ENCODE results near the gene UBQLN4. TPM values are rescaled to one million over a fixed set of nuclear protein-coding genes. Genes with fewer than 3 reads are reported as not detected.

The UBQLN4 gene
- total and polyA plus RNA-seq, 12 donors: 15.7 to 32.2 (median 25.4) TPM

DNA sequence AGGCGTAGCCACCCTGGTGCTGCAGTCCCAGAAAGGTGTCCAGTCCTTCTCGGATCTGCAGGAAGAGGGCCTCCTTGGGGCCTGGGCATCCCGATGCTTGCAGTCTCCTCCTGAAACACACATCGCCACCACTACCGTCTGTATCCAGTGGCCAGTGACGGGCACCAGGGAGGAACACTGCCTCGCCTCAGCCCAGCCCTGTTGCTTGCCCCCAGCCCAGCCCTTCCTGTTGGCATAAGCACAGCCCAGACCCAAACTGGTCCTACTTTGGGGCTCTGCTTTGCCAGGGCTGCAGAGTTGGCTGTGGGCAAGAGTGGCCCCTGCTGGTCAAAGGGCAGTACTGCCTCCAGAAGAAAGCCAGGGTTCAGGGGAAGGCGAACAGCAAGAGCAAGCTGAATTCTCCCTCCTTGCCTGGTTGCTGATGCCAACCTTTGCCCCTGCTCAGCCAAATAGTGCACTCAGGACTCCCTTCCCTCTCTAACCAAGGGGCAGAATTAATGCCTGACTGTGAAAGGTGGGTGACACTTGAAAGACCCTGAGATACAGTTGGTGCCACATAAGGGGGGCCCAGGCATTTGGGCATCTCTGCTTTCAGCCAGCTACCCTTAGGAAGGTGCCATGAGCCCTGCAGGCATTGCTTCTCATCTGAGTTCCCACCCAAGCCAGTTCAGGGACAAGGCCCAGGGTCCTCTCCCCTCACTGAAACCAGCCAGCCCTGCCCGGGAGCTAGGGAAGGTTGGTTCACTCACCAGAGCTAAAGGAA is 64.2 kb downstream of the UBQLN4 start:
- intact Hi-C loops (cut with DNase I): loop anchor here in 9 of 10 donors (1.0 to 5.0 kb wide), 4 partner anchors 47 to 55 kb away; partner anchors contain the start of genes KHDC4 (in 1 of the 9) and RXFP4 (in 1 of the 9)

More for the DNA sequence above, 64.2 kb downstream of the UBQLN4 start:
- DNase-seq: peak; percentile 66 to 73
- Histone ChIP-seq H3K36me3 (no peaks in the 10 kb centered on the region), H3K9me3 (no peaks in the 10 kb centered on the region), H3K27ac (peak overlapping the region in 9 of 10 donors; percentile 3 to 90 (median 50)), H3K4me1 (peaks cover 6 to 37% (median 14%) of the 10 kb centered on the region in 9 donors), H3K27me3 (no peaks in the 10 kb centered on the region), H3K4me3 (peak overlapping the region in 9 of 10 donors; percentile 20 to 56 (median 47))
- 21 to 24% methylated on average over 9 of the region's 9 CpGs for WGBS, 2 donors
- TF ChIP-seq, protein P1, sequence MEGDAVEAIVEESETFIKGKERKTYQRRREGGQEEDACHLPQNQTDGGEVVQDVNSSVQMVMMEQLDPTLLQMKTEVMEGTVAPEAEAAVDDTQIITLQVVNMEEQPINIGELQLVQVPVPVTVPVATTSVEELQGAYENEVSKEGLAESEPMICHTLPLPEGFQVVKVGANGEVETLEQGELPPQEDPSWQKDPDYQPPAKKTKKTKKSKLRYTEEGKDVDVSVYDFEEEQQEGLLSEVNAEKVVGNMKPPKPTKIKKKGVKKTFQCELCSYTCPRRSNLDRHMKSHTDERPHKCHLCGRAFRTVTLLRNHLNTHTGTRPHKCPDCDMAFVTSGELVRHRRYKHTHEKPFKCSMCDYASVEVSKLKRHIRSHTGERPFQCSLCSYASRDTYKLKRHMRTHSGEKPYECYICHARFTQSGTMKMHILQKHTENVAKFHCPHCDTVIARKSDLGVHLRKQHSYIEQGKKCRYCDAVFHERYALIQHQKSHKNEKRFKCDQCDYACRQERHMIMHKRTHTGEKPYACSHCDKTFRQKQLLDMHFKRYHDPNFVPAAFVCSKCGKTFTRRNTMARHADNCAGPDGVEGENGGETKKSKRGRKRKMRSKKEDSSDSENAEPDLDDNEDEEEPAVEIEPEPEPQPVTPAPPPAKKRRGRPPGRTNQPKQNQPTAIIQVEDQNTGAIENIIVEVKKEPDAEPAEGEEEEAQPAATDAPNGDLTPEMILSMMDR (IDR thresholded peaks at IDR 0.05): peak; percentile 93 to 100 (median 98)
- ATAC-seq: peak; percentile 86 to 94 (median 92)

Other genes starting within 250 kb of the UBQLN4 start
- 10 to 100 TPM; 21.6 to 30.7 (median 28.1) TPM for gene GON4L, start 196.6 kb downstream of the UBQLN4 start, total RNA-seq
- gene GON4L, start 196.6 kb downstream of the UBQLN4 start, polyA plus RNA-seq: 10 to 100 TPM in 1 of 2 donors, 1 to 10 TPM in 1; 8.8 to 25.5 TPM
- gene SYT11, start 194.2 kb downstream of the UBQLN4 start, total RNA-seq: 10 to 100 TPM in 9 of 10 donors, 1 to 10 TPM in 1; 9.2 to 19.4 (median 12.8) TPM
- 1 to 10 TPM; 1.8 to 9.5 TPM for gene SYT11, start 194.2 kb downstream of the UBQLN4 start, polyA plus RNA-seq
- gene RIT1, start 142.4 kb downstream of the UBQLN4 start, total RNA-seq: 10 to 100 TPM; 12.8 to 32.3 (median 21.9) TPM
- 10 to 100 TPM; 11.5 to 17.0 TPM for gene RIT1, start 142.4 kb downstream of the UBQLN4 start, polyA plus RNA-seq
- gene KHDC4, start 119.4 kb downstream of the UBQLN4 start, total RNA-seq: 10 to 100 TPM; 17.6 to 30.3 (median 22.0) TPM
- 10 to 100 TPM; 14.3 to 33.8 TPM for gene KHDC4, start 119.4 kb downstream of the UBQLN4 start, polyA plus RNA-seq
- gene RXFP4, start 112.2 kb downstream of the UBQLN4 start, total RNA-seq: not detected
- under 1 TPM in 1 of 2 donors, not detected in 1; 0.04 TPM for gene RXFP4, start 112.2 kb downstream of the UBQLN4 start, polyA plus RNA-seq
- gene ARHGEF2, start 75.3 kb downstream of the UBQLN4 start, total RNA-seq: 10 to 100 TPM; 48.6 to 79.8 (median 58.2) TPM
- 10 to 100 TPM; 22.7 to 38.0 TPM for gene ARHGEF2, start 75.3 kb downstream of the UBQLN4 start, polyA plus RNA-seq
- 100 to 1,000 TPM in 2 of 10 donors, 10 to 100 TPM in 8; 70.3 to 124 (median 73.7) TPM for gene SSR2, start 32.8 kb downstream of the UBQLN4 start, total RNA-seq
- 100 to 1,000 TPM in 1 of 2 donors, 10 to 100 TPM in 1; 66.1 to 322 TPM for gene SSR2, start 32.8 kb downstream of the UBQLN4 start, polyA plus RNA-seq
- gene LAMTOR2, start 984 bp upstream of the UBQLN4 start, total RNA-seq: 10 to 100 TPM; 49.4 to 64.9 (median 59.6) TPM
- gene LAMTOR2, start 984 bp upstream of the UBQLN4 start, polyA plus RNA-seq: 100 to 1,000 TPM in 1 of 2 donors, 10 to 100 TPM in 1; 94.3 to 105 TPM
- gene RAB25, start 7.4 kb upstream of the UBQLN4 start, total RNA-seq: under 1 TPM in 1 of 10 donors, not detected in 9; 0.50 TPM
- under 1 TPM in 1 of 2 donors, not detected in 1; 0.17 TPM for gene RAB25, start 7.4 kb upstream of the UBQLN4 start, polyA plus RNA-seq
- gene MEX3A, start 28.7 kb upstream of the UBQLN4 start, total RNA-seq: under 1 TPM; 0.09 to 0.31 (median 0.19) TPM
- under 1 TPM; 0.17 to 0.29 TPM for gene MEX3A, start 28.7 kb upstream of the UBQLN4 start, polyA plus RNA-seq
- 100 to 1,000 TPM; 213 to 554 (median 267) TPM for gene LMNA, start 60.9 kb upstream of the UBQLN4 start, total RNA-seq
- 100 to 1,000 TPM; 286 to 356 TPM for gene LMNA, start 60.9 kb upstream of the UBQLN4 start, polyA plus RNA-seq
- gene SEMA4A, start 99.8 kb upstream of the UBQLN4 start, total RNA-seq: 1 to 10 TPM in 9 of 10 donors, under 1 TPM in 1; 0.98 to 6.8 (median 1.8) TPM
- 1 to 10 TPM; 1.1 to 2.0 TPM for gene SEMA4A, start 99.8 kb upstream of the UBQLN4 start, polyA plus RNA-seq
- gene SLC25A44, start 140.3 kb upstream of the UBQLN4 start, total RNA-seq: 10 to 100 TPM; 15.4 to 26.0 (median 20.1) TPM
- gene SLC25A44, start 140.3 kb upstream of the UBQLN4 start, polyA plus RNA-seq: 10 to 100 TPM in 1 of 2 donors, 1 to 10 TPM in 1; 7.0 to 15.8 TPM
- 10 to 100 TPM; 55.9 to 87.3 (median 66.4) TPM for gene PMF1, start 159.2 kb upstream of the UBQLN4 start, total RNA-seq
- 100 to 1,000 TPM in 1 of 2 donors, 10 to 100 TPM in 1; 92.0 to 122 TPM for gene PMF1, start 159.2 kb upstream of the UBQLN4 start, polyA plus RNA-seq
- gene BGLAP, start 188.4 kb upstream of the UBQLN4 start, total RNA-seq: under 1 TPM in 7 of 10 donors, not detected in 3; 0.30 to 0.85 (median 0.52) TPM
- gene BGLAP, start 188.4 kb upstream of the UBQLN4 start, polyA plus RNA-seq: 1 to 10 TPM in 1 of 2 donors, under 1 TPM in 1; 0.39 to 1.3 TPM
- gene PAQR6, start 194.3 kb upstream of the UBQLN4 start, total RNA-seq: 1 to 10 TPM in 2 of 10 donors, under 1 TPM in 8; 0.44 to 1.2 (median 0.77) TPM
- 1 to 10 TPM in 1 of 2 donors, under 1 TPM in 1; 0.39 to 1.5 TPM for gene PAQR6, start 194.3 kb upstream of the UBQLN4 start, polyA plus RNA-seq
- gene SMG5, start 229.0 kb upstream of the UBQLN4 start, total RNA-seq: 10 to 100 TPM; 53.1 to 93.0 (median 77.7) TPM
- 10 to 100 TPM; 38.7 to 44.8 TPM for gene SMG5, start 229.0 kb upstream of the UBQLN4 start, polyA plus RNA-seq
- gene TMEM79, start 230.5 kb upstream of the UBQLN4 start, total RNA-seq: 1 to 10 TPM in 9 of 10 donors, under 1 TPM in 1; 0.82 to 2.1 (median 1.7) TPM
- 1 to 10 TPM; 1.6 to 2.3 TPM for gene TMEM79, start 230.5 kb upstream of the UBQLN4 start, polyA plus RNA-seq
- gene GLMP, start 241.9 kb upstream of the UBQLN4 start, total RNA-seq: 10 to 100 TPM; 10.9 to 43.8 (median 14.2) TPM
- 10 to 100 TPM; 11.9 to 25.6 TPM for gene GLMP, start 241.9 kb upstream of the UBQLN4 start, polyA plus RNA-seq
- gene VHLL, start 245.5 kb upstream of the UBQLN4 start, total RNA-seq: not detected
- gene VHLL, start 245.5 kb upstream of the UBQLN4 start, polyA plus RNA-seq: not detected